ENCODE measurements around the gene C11orf58. TPM values are rescaled to one million over a fixed set of nuclear protein-coding genes. Genes with fewer than 3 reads are reported as not detected.

C11orf58 gene
- total RNA-seq, 1 experiment from 2014 or later = 164 TPM

DNA sequence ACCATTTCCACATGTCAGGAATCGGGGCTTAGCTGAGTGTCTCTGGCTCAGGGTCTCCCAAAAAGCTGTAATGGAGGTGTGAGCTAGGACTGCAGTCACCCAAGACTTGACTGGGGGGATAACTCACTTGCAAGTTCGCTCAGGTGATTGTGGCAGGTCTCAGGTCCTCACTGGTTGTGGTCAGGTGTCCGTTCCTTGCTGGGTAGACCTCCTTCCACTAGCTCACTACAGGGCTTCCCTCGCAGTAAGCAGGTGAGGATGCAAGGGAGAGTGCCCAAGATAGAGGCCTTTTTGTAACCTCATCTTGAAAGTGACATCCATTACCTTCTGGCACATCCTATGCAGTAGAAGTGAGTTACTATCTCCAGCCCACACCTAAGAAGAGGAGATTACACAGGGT, 29.5 kb downstream of the C11orf58 start:
- DNase-seq (ENCODE audit: low read depth) = no peak

DNA sequence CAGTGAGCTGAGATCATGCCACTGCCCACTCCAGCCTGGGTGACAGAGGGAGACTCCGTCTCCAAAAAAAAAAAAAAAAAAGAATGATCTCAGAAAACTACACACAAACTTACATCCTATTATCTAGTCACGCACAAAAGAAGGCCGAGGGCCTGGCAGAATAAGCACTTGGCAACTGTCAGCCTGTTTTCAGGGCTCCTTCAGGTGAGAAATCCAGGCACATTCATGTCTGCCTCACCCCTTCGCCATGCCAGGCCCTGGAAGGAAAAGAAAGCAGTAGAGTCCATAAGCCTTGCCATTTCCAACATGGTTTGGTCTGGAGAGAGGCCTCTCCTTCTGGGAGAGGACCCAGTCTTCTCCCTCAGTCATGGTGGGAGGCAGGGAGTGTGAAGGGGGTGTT, 30.9 kb downstream of the C11orf58 start:
- no peak for DNase-seq (ENCODE audit: low read depth)

DNA sequence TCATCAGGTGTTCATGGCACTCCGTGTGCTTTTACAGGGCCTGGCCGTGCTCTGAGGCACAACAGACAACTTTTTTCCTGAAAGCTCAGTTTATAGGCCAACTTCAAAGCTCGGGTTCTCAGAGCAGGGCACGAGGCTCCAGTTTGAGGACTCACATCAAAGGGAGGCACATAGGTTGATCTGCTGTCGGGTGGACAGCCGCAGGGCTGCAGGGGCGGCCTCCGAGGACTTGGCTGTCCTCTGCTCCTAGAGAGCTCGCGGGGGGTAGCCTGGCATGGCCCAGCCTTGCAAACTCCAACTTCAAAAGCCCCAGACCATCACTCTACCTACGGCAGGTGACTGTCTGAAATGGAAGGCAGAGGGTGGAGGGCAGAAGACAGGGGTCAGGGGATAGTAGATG, 31.6 kb downstream of the C11orf58 start:
- no peak for DNase-seq (ENCODE audit: low read depth)

DNA sequence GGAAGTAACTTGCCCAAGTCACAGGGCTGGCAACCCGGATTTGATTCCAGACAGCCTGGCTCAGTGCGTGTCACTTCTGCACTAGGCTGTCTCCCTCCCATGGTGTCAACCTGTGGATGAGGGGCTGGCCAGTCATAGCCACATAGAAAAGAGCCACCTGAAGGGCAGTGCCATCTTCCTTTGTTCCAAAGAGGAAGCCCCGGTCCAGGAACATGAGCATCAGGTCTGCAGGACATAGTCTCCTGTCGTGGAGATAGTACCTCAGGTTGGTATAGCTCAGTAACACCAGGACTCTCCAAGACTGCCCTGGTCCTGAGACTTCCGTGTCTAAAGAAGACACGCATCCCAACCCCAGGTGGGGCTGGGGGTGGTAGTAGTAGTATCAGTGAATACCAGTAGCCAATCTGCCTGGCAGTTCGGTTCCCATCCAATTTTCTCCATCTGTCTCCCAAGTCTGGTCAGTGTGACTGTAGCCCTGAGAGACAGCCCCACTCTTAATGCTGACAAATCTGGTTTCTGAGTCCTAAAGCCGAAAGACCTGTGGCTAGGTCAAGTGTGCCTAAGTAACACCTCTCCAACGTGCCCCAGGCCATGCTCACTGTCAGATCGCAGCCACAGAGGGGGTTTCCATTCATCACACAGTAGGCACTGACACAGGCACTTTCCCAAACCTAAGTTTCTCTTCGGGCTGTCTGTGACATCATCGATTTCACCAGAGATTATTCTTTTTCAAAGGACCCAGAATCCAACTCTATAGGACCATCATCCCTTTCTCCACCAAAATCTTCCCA, 33.1 kb downstream of the C11orf58 start:
- no peak for DNase-seq (ENCODE audit: low read depth)

DNA sequence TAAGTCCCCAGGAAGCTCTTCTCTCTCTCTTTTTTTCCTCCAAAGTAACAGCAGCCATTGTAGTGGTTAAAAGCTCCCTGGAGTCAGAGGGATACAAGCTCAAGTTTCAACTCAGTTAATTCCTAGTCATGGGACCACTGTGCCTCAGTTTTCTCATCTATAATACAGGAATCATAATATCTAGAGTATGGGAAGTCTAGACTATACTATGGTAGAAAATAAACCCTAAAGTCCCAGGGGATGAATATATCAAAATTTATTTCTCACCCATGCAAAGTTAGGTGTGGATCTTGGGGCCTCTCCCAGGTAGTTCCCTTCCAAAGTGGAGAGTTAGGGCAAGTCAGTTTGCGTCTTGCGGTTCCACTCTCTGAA, 33.7 kb downstream of the C11orf58 start:
- DNase-seq (ENCODE audit: low read depth) = no peak

DNA sequence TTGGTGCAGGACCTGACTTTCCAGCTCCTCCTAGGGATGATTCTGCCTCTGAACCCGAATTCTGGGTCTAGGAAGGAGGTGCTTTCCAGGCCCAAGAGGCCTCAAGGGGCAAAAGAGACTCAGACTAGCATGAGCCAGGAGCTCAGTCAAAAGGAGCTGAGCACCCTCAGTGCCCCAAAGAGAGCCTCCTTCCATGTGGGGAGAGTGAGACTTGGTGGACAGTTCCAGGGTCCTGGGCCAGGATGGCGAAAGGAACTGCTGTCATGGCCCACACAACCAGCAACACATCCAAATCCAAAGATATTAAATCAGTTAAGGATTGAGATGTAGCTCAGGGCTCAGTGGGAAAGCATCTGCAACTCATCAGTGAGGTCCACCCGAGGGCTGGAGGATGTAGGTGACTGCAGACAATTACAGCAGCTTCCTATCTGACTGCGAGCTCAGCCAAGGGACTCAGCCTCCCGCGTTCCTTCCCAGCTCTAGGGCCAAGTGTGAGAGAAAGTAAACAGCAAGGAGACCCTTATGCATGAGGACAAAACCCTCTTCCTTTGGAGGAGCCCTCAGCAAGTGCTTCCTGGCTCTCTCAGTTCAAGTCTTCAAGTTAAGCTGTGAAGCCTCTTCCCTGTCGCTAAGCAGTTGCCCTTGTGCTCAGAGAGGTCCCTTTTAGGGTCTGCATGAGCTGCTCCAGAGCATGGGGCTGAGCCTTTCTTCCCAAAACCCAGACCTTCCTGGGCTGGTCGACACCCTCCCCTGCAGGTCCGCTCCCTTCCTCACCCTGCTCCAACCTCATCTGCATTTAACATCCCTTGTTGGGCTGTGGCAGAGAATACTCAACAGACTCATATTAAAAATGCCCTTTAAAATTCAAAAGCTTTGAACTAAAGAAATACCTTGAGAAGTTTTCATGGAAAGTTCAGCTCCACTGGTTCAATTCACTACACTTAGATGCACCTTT, 35.8 kb downstream of the C11orf58 start:
- no peak for DNase-seq (ENCODE audit: low read depth)

DNA sequence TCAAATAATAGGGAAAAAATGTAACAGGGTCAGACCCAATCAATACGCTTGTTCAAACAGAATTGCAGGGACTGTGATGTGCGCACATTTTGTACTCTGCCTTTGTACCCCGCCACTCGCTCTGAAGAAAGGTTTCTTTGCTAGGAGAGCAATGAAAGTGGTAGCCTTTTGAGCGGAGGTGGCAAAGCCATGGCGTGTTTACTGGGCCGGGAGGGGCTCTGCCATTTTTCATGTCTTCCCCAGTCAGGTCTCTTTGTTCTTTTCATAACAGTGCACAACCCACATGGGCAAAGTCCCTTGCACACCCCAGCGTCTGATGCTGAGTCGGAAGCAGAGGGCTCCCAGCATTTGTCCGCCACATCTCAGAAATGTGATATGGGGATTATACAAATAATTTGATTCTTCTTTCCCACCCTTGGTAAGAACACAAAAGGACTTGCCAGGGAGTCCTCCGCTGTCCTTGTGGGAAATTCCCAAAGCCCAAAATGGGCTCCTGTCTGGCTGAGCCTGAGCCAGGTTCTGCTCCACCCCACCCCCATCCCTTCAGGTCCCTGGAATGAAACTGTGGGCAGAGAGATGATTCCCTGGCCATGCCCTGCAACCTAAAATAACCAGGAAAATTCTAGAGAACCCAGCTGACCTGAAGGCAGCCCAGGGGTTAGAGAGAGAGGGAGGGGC, 36.6 kb downstream of the C11orf58 start:
- DNase-seq (ENCODE audit: low read depth) = no peak

DNA sequence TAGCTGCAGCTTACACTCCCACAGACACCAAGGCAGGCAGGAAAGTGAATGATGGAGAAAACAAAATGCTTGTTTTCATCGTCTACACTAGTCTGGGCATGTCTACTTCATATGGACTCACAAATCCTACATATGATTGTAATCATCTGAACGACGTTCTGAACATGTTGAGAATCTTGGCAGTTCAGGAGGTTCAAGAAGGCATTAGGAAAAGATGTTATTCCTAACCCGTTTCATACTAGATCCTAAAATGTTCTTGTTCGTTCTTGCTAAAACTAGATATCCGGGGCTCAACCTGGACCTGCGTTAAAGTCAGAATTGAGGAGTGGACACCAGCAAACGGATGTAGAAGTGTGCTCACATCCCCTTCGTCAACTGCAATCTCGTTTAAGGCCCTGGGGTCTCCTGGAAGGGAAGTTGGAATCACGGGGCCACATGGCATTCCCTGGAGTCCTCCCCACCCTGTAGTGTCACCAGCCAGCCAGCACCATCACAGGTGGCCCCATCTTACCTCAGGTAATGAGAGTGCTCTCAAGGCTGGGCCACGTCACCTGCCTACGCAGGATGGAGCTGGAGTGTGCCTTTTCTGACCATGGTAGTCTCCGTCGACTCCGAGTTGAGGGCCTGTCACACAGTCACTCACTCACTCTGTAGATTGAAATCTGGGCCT, 37.3 kb downstream of the C11orf58 start:
- no peak for DNase-seq (ENCODE audit: low read depth)

DNA sequence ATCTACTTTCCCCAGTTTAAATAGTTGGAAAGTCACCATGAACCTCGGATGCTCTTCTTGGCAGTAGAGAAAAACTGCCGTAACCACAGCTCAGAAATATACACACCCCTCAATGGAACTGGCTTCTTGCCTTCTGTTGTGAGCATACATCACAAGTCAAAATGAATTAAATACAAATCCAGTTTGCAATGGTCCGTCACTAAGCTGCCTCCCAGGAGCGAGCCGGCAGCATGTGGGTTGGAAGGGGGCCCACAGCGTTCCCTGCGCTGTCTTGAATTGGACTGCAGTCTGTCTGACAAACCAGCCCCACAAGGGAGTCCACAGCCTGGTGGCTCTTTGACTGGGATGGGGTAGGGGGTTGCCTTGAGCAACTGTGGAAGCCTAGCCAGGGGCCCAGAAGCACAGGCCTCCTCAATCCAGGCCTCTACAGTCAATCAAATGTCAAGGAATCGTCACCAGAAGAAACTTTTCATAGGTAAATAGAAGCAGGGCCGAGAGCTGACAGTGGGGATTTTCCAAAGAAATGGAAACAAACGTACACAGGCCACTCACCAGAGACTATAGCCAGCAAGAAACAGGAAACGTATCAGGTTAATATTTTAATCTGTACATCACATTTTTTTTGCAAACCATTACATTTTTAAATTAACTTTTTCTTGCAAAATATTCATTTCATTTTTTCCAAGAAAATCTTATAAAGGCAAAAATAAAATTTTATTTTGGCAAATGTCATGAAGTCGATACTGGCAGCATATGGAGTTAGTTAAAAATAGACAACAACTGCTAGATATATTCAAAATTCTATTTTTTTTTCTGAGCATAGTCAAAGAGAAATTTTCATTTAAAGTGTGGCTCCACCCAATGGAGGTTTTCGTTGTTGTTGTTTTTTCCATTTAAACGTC, 38.5 kb downstream of the C11orf58 start:
- peak; percentile 48 for DNase-seq (ENCODE audit: low read depth)

DNA sequence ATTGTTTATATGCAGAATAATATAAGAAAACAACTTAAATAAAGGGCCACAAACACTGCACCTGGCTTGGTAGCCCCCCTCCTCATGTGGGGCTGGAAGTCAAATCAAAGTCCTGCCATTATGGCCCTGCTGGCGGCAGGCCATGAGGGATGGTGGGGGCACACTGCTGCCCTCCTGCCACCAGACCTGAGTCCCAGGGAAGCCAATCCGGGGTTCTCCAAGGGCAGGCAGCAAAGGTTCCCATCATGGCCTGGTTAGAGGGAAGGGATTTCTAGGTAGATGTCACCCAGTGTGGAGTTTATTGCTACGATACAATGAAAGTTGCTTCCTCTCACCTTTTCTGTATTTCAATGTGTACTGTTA, 39.1 kb downstream of the C11orf58 start:
- DNase-seq (ENCODE audit: low read depth) = no peak

DNA sequence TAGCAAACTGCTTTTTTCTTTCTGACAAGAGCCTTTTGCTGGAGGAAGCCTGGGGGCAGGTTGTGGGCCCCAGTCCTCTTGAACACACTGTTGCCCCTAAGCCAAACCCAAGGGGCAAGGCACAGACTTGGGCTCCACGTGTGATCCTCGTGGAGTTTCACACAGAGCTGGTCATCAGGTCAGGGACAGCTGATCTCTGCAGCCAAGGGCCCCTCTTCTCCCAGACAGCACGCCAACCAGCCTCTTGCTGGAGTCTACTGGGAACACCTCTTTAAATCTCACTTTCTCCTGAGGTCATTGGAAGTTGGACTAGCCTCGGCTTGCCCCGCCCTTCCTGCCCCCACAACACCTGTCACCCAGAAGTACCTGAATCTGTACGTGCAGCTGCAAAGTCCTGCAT, 39.8 kb downstream of the C11orf58 start:
- DNase-seq (ENCODE audit: low read depth) = no peak

DNA sequence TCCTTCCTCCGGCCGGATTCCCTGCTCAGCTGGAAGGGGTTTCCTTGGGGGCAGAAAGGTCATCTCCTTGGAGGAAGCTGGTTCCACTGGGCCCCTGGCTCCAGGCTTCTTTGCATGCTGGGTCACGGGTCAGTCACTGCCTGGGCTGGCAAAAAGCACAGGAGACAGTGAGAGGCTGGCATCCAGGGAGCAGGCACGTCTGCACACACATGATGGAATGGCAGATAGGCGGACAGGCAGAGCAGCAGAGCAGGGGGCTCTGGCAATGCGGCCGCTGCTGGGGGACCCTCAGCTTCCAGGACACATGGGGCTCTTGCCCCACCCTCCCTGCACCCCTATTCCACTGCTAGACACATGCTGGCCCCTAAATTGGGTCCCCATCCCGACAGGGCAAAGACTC, 40.4 kb downstream of the C11orf58 start:
- no peak for DNase-seq (ENCODE audit: low read depth)

DNA sequence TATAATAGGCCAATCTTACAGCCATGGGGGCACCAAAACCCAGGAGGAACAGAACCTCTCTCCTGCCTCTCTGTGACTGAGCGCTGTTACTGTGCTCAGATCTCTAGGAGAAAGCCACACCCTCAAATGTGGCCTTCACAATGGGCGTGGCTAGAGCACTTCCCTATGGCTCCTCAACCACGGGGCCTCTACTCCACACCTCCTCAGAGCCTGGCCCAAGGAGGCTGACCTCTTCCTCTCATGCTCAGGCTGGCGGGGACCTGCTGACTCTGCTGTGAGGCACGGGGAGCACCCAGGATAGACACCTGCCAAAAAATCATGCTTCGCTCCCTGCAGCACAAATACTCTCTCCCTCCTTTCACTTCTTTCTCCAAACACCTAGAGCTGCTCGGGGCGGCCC, 41.0 kb downstream of the C11orf58 start:
- DNase-seq (ENCODE audit: low read depth) = no peak

DNA sequence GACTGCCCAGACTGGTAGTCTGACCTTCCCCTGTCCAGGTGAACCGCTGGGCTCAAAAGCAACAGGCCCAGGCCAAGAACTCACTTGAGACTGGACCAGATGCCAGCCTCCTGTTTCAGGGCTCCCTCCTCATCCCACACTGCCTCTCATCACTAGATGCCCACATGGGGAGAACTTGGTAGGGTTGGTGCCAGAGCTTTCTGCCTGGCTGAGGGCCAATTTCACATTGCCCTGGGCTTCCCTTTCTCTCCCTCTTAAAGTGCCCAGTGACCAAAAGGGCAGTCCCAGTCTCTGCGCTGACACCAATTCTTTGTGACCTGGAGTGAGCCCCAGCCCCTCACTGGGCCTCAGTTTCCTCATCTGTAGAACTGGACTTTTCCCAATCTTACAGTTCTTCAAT, 41.7 kb downstream of the C11orf58 start:
- no peak for DNase-seq (ENCODE audit: low read depth)

DNA sequence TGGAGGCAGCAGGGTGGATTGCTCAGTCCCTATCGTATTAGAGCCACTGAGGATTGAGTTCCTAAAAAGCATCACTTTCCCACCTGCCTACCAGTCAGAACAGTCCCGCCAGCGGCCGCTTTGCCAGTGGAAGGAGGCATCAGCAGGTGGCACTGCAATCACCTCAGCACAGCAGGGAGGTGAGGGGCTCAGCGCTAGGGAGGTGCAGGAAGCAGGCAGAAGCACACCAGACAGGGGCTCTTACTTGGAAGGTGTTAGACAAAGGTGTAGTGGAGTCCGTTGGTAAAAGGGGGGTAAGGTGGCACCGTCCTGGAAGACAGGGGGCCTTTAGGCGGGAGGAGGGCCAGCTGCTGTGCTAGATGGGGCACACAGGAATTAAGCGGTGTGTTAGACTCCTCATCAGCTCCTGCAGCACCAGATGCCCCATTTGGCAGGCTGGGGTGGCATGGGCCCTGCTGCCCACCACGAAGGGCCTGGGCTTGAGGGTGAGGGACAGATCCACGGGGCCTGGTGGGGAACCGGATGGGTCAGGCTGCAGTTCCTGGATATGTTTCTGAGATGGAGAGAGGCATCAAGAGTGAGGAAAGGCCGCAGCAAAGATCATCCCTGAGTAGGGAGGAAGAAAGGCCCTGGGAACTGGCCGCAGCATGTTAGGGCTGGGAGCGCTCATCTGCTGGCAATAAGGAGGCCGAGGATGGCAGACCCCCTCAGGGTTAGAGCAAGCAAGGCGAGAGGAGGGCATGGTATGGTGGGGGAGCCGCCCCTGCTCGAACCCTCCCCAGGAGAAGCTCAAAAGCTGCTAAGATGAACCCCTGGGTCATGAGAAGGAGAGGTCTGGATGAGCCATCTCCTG, 42.5 kb downstream of the C11orf58 start:
- no peak for DNase-seq (ENCODE audit: low read depth)

DNA sequence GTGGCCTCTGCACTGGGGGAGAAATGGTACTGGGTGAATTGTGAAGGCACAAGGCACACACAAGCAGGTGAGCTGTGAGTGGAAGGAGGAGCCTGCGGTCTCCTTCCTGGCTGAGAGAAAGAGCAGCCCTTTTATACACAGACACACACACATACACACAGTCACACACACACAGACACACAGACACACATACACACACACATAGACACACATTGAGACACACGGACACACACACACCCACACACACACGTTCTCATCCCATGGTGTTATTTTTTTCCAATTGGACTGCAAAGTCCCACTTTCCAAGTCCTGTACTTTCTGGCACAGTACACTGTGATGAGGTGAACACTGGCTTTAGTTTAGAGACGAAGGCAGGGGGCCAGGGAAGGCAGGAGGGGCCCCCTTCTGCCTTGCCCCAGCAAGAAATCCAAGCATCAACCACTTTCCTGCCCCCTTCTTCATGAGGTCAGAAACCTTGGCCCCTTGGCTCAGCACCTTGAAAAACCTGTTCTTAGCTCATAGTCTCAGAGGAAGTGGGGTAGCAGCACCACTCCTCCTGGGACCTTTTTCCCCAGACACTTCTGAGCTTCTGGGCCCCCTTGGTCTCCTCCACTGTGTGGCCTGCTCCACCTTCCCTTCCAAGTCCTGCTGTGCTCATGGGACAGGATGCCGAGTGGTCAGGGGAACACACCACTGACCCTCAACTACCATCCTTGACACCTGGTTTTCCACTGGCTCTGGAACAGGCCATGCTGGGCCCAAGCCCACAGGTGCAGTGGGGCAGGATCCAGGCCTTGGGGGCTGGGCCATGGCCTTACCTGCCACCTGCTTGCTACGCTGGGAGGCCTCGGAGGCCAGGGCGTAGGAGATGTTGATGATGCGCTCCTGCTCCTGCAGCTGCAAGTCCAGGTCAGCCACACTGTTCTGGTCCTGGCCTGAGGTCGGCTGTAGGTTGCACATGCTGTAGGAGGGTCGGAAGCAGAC, 43.8 kb downstream of the C11orf58 start:
- no peak for DNase-seq (ENCODE audit: low read depth)

DNA sequence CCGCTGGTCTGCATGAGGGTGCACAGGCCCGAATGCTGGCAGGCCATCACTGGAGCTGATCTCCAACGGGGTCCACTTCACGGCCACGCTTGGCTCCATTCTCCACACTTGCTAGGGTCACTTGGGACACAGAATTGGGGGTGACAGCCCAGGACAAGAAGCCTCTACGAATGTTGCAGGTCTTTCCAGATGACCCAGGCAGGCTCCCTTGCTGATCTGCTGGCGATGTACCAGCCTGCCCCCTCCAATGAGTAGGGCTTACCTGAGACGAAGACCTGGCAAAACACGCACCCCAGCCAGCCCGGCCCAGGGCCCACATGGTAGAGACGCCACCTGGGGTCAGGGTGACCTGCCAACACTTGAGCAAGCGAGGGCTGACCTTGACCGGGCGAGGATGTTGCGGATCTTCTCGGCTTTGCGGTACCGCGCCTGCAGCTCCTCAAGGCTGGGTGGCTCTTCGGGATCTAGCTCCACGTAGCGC, 44.9 kb downstream of the C11orf58 start:
- DNase-seq (ENCODE audit: low read depth) = no peak

DNA sequence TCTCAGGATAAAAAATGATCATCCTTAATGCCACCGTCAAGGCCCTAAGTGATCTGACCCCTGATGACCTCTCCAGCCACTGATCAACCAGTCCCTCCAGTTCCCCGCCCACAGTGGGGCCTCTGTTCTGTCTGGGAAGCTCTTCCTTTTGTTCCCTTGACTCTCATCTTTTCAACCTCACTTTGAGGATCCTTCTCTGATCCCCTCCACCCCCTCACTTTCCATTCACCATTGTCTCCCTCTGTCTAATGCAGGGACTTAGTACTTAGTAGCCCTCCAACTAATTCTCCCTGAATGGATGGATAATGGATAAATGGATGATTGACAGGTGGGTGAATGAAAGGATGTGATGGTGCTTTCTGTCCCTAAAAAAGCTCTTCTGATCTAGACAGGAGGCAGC, 45.6 kb downstream of the C11orf58 start:
- DNase-seq (ENCODE audit: low read depth) = no peak

DNA sequence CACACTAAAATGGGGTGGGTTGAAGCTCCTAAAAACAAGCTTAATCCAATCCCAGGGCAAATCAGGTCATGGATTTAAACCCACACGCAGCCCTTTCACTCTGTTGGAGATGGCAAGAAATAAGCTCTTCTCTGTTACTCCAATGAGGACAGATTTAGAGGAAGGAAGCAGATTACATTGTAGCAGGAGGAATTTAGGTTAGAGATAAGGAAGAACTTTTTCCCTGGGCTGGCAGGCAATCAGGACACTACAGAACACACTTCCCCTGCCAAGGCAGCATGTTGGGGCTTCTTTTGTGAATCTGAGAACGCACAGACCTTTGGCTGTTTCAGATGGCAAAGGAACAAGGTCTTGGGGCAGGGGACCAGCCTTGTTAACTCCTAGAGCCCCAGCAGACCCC, 46.2 kb downstream of the C11orf58 start:
- DNase-seq (ENCODE audit: low read depth) = no peak
